Activated naive CD8-positive, alpha-beta T cell treated with anti-CD3 and anti-CD28 coated beads, Interleukin-2, amount 50 U/mL, for 24 hours (primary cell): ENCODE results near the gene TNPO1.
"Not testable (repeated sequence)": the region's sequence is repeated elsewhere in the genome, so short reads cannot be mapped to it uniquely, and the experiment has no call there.

Source experiments
- ATAC-seq: fragments of 150-1000 bp; cut with Tn5 transposase; one replicate; pipeline ENCODE4 v1.10.0; 2021
- DNase-seq: peaks from one replicate; pipeline ENCODE4 v3.0.0; 2021
- H3K27ac Mint-ChIP-seq: one replicate; pipeline ENCODE4 v1.8.0; 2021; ENCODE audit warnings: mild to moderate bottlenecking, mixed read lengths
- H3K27me3 Mint-ChIP-seq: one replicate; pipeline ENCODE4 v1.8.0; 2021; ENCODE audit warnings: mixed read lengths
- H3K36me3 Mint-ChIP-seq: one replicate; pipeline ENCODE4 v1.8.0; 2021; ENCODE audit warnings: low read depth, mixed read lengths
- H3K4me1 Mint-ChIP-seq: one replicate; pipeline ENCODE4 v1.8.0; 2021; ENCODE audit warnings: mixed read lengths
- H3K4me3 Mint-ChIP-seq: one replicate; pipeline ENCODE4 v1.8.0; 2021; ENCODE audit warnings: mild to moderate bottlenecking, moderate library complexity, mixed read lengths
- H3K9me3 Mint-ChIP-seq: one replicate; pipeline ENCODE4 v1.8.0; 2021; ENCODE audit warnings: mixed read lengths

TNPO1 gene

DNA sequence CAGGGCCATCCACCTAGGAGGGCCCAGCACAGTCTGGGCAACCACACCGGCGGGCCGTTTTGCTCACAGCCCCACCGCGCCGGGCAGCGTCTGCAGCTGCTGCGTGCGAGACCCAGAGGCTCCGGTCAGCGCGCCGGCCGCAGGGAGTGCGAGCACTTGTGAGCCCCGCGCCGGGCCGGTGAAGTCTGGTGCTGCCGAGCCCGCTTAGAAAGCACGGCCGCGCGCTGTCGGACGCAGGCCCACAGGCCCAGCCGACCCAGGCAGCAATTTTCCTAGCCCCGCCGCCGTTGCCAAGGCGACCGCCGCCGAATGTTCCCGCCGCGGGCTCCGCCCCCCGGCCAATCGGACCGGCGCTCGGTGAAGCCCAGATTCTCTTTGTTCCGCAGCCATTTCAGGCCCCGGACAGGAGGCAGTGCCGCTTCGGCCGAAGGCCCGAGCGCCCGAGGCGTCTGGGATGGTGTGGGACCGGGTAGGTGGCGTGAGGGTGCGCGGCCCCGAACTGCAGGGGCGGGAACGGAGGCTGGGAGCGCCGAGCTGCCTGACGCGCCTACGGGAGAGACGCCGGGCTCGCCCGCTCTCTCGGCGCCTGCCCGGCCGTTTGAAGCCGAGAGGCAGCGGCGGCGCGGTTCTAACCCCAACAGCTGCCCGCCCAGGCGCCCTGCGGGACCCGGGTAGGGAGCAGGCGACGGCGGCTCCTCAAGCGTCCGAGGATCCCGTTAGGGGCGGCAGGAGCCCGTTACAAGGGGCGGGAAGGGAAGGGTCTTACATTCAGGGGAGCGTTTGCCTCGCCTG lies at the start of gene TNPO1:
TNPO1 (plus strand) TSS at position 378 of the 792 bp plus-strand sequence; CDS start at position 455, 77 bp downstream.
- DNase-seq (peak; percentile 85), ATAC-seq (peak; percentile 89)
- no peaks in the 10 kb centered on the region for H3K36me3 Mint-ChIP-seq
- H3K4me1 Mint-ChIP-seq, result peaks cover 21% of the 10 kb centered on the region
- peak within 1 kb of the TSS; percentile 88 for H3K27ac Mint-ChIP-seq
- peak within 1 kb of the TSS; percentile 93 for H3K4me3 Mint-ChIP-seq
- H3K9me3 Mint-ChIP-seq, result no peaks in the 10 kb centered on the region
- H3K27me3 Mint-ChIP-seq, result peaks cover 18% of the 10 kb centered on the region

DNA sequence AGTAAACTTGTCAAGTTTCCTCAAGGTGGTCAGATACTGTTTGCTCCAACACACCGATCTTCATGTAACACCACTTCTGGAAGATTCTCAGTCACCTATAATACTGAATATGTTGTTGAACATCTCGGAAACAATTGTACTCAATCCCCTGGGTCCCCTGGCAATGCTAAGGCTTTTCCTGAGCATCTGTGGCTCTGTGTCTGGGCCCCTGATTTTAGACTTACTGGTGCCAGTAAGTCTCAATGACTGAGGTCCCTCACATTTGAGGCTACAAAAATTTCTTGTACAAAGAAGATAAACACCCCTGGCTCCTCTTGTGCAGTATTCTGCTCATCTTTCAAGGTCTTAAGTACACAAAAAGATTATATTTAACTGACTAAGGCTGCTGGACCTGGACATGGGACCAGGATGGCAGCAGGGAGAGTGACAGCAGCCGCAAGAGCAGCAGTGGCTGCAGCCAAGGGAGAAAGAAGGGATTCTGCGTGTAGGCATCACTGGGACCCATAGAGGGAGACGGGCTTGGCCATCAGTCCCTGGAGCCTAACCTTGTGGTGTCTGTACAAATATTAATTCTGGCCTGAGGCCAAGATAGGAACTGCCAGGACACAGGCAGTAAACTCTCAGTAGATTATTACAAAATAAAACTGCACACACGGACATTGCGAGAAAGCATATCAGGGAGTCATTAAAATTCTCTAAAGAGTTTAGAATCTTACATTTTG lies 49.0 kb upstream of the TNPO1 start:
- Mint-ChIP-seq H3K4me1 (no peaks in the 10 kb centered on the region), H3K9me3 (no peaks in the 10 kb centered on the region), H3K4me3 (no peak overlapping the region), H3K27ac (no peak overlapping the region), H3K36me3 (peaks cover 2% of the 10 kb centered on the region), H3K27me3 (peaks cover 6% of the 10 kb centered on the region)
- ATAC-seq, result no peak
- DNase-seq, result no peak

DNA sequence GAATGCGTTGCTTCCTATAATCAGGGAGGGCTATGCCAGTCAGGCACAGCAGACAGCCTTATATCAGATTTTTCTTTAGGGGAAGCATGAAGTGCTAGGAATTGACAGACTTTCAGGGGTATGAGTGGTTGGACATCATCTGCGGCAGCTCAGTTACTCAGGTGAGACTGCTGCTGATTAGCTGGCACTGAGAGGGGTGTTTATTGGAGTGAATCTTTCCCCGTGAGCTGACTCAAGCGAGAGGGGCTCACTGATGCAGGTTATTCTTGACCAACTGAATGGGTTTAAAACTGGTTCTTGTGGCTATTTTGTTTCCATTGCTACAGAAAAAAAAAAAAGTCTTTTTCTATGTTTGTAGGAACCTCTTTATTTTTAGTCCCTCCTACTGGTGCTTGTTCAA lies 46.2 kb upstream of the TNPO1 start:
- Mint-ChIP-seq H3K9me3 (no peaks in the 10 kb centered on the region), H3K27me3 (peaks cover 4% of the 10 kb centered on the region), H3K27ac (no peak overlapping the region), H3K4me1 (no peaks in the 10 kb centered on the region), H3K4me3 (no peak overlapping the region), H3K36me3 (peaks cover 2% of the 10 kb centered on the region)
- ATAC-seq (no peak), DNase-seq (no peak)

DNA sequence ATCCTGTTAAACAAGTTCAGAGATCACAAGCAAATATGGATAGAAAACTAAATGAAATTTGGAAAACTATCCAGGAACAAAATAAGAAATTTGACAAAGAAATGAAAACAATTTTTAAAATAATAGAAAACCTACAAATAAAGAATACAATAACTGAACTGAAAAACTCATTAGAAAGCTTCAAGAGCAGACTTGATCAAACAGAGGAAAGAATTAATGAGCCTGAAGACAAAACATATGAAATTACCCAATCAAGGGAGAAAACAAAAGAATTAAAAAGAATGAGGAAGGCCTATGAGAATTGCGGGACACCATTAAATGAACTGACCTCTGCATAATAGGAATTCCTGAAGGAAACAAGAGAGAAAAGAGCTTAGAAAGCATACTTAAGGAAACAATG lies 39.8 kb upstream of the TNPO1 start:
- peaks cover 5% of the 10 kb centered on the region for H3K36me3 Mint-ChIP-seq
- no peak for DNase-seq

DNA sequence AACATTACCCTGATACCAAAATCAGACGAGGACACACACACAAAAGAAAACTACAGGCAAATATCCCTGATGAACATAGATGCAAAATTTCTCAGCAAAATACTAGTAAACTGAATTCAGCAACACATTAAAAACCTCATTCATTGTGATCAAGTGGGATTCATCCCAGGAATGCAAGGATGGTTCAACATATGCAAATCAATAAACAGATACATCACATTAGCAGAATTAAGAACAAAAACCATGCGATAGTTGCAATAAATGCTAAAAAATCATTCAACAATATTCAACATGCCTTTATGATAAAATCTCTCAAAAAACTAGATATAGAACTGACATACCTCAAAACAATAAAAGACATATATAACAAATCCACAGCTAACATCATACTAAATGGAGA lies 36.9 kb upstream of the TNPO1 start:
- H3K9me3 Mint-ChIP-seq, result peaks cover 46% of the 10 kb centered on the region
- DNase-seq (no peak), ATAC-seq (no peak)
- H3K4me3 Mint-ChIP-seq, result no peak overlapping the region
- H3K27me3 Mint-ChIP-seq, result peaks cover 23% of the 10 kb centered on the region
- peaks cover 5% of the 10 kb centered on the region for H3K36me3 Mint-ChIP-seq
- no peaks in the 10 kb centered on the region for H3K4me1 Mint-ChIP-seq
- no peak overlapping the region for H3K27ac Mint-ChIP-seq

More for the DNA sequence above, 39.8 kb upstream of the TNPO1 start:
- Mint-ChIP-seq H3K9me3 (peaks cover 46% of the 10 kb centered on the region), H3K27me3 (peaks cover 23% of the 10 kb centered on the region), H3K27ac (no peak overlapping the region), H3K4me1 (no peaks in the 10 kb centered on the region), H3K4me3 (no peak overlapping the region)
- ATAC-seq, result no peak

DNA sequence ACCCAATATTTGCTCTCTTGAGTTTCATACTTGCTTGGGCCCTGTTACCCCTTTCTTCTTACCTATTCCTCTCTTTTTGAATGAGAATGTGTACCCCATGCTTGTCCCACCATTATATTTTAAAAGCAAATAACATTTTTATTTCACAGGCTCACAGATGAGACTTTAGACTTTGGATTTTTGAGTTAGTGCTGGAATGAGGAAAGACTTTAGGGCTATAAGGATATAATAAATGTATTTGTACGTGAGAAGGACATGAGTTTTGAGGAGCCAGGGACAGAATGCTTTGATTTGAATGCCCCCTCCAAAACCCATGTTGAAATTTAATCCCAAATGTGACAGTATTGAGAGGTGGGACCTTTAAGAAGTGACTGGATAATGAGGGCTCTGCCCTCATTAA lies 33.1 kb upstream of the TNPO1 start:
- Mint-ChIP-seq H3K4me3 (no peak overlapping the region), H3K4me1 (no peaks in the 10 kb centered on the region), H3K27me3 (peaks cover 4% of the 10 kb centered on the region), H3K36me3 (no peaks in the 10 kb centered on the region), H3K9me3 (peaks cover 19% of the 10 kb centered on the region), H3K27ac (no peak overlapping the region)
- ATAC-seq, result no peak
- DNase-seq, result no peak

DNA sequence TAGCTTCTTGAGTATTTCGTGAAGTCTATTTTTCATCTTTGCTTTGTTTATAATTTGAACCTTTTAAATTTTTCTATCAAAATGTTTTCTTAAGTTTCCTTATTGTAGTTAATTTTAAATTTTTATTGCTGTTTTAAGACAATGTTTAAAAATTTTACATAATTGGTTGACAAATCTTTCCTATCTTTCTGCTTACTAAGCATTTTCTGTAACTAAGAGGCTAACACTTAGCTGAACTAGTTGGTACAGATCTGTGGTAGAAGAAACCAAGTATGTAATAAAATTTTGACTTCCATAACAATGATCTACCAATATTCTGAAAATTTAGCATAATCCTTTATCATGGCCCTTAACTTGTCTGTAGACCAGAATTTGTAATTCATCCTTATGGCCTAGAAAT lies 32.3 kb upstream of the TNPO1 start:
- Mint-ChIP-seq H3K4me3 (no peak overlapping the region), H3K27me3 (peaks cover 5% of the 10 kb centered on the region), H3K27ac (no peak overlapping the region), H3K4me1 (no peaks in the 10 kb centered on the region), H3K36me3 (no peaks in the 10 kb centered on the region), H3K9me3 (peaks cover 12% of the 10 kb centered on the region)
- no peak for DNase-seq
- ATAC-seq, result no peak

DNA sequence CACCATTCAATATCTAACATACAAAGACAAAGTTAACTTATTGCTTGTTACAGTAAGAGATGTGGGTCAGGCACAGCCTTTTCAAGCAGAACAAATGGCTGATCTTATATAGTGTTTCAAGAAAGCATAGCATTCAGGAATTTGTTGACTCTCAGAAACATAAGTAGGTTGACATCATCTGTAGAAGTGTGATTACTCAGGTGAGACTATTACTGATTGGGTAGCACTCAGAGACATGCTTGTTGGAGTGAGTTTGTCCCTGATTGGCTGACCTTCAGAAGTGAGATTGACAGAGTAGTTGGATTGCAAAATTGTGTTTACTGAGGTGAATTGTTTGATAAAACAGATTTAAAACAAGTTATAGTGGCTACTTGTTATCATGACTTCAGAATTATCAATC lies 30.7 kb upstream of the TNPO1 start:
- H3K27me3 Mint-ChIP-seq, result peaks cover 3% of the 10 kb centered on the region
- no peak overlapping the region for H3K27ac Mint-ChIP-seq
- no peaks in the 10 kb centered on the region for H3K4me1 Mint-ChIP-seq
- no peaks in the 10 kb centered on the region for H3K36me3 Mint-ChIP-seq
- no peak for ATAC-seq
- no peak overlapping the region for H3K4me3 Mint-ChIP-seq
- no peak for DNase-seq
- no peaks in the 10 kb centered on the region for H3K9me3 Mint-ChIP-seq

DNA sequence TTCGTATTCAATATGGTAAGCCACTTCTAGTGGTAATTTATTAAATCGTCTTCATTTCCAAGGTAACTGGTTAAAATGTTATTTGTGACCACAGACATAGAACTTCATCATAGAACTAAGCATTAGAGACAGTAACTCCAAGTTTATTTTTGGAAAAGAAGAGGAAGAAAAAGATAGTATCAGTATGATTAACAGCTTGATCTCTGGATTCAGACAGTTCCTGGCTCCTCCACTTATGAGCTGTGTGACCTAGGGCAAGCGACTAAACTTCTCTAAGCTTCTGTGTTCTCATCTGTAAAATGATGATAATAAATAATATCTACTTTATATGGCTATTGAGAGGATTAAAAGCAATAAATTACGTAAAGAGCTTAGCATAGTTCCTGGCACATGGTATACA lies 29.8 kb upstream of the TNPO1 start:
- H3K4me3 Mint-ChIP-seq, result no peak overlapping the region
- no peak overlapping the region for H3K27ac Mint-ChIP-seq
- DNase-seq, result no peak
- no peaks in the 10 kb centered on the region for H3K36me3 Mint-ChIP-seq
- H3K27me3 Mint-ChIP-seq, result peaks cover 4% of the 10 kb centered on the region
- no peaks in the 10 kb centered on the region for H3K4me1 Mint-ChIP-seq
- H3K9me3 Mint-ChIP-seq, result no peaks in the 10 kb centered on the region
- ATAC-seq, result no peak

DNA sequence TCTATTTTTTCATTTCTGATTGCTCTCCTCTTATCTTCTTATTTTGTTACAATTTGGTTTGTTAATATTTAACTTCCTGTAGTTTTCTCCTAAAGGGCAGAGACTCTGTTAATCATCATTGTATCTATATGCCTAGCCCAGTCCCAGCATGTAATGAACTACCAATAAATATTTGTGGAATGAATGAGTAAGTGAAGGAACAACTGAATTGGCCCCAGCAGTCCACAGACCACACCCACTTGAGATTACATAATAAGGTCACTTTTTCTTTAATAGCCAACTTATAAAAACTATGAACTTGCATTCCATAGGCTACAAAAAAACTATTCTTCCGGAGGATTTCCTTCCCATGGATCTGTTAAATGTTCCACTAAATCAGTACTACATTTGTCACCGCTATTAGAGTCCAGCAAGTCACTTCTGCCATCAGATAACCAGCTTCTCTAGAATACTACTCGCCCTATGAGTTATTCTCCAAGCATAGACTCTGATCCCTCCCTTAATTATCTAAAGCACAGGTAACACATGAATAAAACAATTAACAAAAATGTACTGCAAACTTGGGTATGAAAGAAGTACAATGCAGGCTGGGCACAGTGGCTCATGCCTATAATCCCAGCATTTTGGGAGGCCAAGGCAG lies 27.5 kb upstream of the TNPO1 start:
- Mint-ChIP-seq H3K36me3 (no peaks in the 10 kb centered on the region), H3K4me3 (no peak overlapping the region), H3K27me3 (peaks cover 9% of the 10 kb centered on the region), H3K27ac (no peak overlapping the region), H3K4me1 (no peaks in the 10 kb centered on the region), H3K9me3 (no peaks in the 10 kb centered on the region)
- DNase-seq, result no peak
- no peak for ATAC-seq

DNA sequence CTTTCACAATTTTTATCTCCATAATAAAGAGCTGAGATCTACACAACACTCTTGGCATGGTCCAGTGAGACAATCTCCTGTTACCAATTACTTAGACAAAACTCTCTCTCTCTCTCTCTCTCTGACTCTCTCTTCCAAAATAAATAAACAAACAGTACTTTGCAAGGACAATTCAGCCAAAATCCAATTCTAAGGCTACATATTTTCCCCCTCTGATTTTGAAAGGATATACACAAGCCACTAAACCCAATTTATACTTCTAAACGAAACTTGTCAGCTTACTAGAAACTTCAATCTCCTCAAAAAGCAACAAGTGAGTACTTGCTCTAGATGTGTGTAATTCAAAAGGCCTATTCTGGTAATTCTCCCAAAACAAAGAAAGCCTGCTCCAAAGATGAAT lies 26.3 kb upstream of the TNPO1 start:
- Mint-ChIP-seq H3K9me3 (no peaks in the 10 kb centered on the region), H3K27ac (no peak overlapping the region), H3K4me1 (no peaks in the 10 kb centered on the region), H3K27me3 (peaks cover 12% of the 10 kb centered on the region), H3K36me3 (no peaks in the 10 kb centered on the region), H3K4me3 (no peak overlapping the region)
- ATAC-seq (no peak), DNase-seq (no peak)

DNA sequence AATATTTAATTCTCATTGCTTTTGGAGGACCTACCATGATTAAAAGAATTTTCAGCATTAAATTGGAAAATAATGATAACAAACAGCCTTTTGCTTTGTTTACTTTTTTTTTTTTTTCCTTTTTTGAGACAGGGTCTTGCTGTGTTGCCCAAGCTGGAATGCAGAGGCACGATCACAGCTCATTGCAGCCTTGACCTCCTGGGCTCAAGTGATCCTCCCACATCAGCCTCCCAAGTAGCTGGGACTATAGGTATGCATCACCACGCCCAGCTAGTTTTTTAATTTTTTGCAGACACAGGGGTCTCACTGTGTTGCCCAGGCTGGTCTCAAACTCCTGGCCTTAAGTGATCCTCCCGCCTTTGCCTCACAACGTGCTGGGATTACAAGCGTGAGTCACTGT lies 23.8 kb upstream of the TNPO1 start:
- H3K27ac Mint-ChIP-seq, H3K9me3 Mint-ChIP-seq, H3K36me3 Mint-ChIP-seq, DNase-seq, H3K4me3 Mint-ChIP-seq, H3K4me1 Mint-ChIP-seq, ATAC-seq: not testable (repeated sequence)
- H3K27me3 Mint-ChIP-seq, result peaks cover 14% of the 10 kb centered on the region

DNA sequence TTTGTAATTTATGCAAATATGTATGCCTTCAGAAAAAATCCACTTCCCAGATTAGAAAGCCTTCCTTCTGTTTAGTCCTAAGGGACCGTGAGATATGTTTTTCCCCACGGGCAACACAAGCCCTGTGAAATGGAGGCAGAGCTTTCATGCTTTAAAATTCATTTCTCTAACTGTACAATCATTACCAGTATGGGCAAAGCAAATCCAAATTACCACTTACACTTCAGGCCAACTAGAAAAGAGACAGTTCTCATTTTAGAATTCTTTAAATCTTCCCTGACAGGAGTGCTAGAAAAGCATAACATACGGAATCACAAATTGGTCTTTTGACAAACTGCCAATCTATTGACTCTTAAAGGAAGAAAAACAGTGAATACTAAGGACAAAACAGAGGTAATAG lies 20.5 kb upstream of the TNPO1 start:
- Mint-ChIP-seq H3K9me3 (no peaks in the 10 kb centered on the region), H3K36me3 (no peaks in the 10 kb centered on the region), H3K4me3 (no peak overlapping the region), H3K27ac (no peak overlapping the region), H3K4me1 (no peaks in the 10 kb centered on the region), H3K27me3 (peaks cover 21% of the 10 kb centered on the region)
- ATAC-seq (no peak), DNase-seq (no peak)

DNA sequence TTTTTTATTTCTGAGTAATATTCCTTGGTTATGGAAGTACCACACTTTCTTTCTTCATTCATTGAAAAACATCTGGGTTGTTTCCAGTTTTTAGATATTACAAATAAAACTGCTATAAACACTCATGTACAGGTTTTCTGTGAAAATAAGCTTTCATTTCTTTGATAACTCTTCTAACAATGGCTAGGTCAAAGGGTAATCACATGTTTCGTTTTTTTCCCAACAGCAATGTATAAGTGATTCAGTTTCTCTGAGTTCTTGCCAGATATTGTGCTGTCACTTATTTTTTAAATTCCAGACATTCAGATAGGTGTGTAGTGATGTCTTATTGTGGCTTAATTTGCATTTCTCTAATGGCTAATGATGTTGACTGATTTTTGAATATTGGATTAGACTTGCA lies 16.7 kb upstream of the TNPO1 start:
- no peaks in the 10 kb centered on the region for H3K36me3 Mint-ChIP-seq
- H3K27ac Mint-ChIP-seq, result no peak overlapping the region
- H3K27me3 Mint-ChIP-seq, result peaks cover 21% of the 10 kb centered on the region
- no peaks in the 10 kb centered on the region for H3K4me1 Mint-ChIP-seq
- DNase-seq (no peak), ATAC-seq (no peak)
- peaks cover 6% of the 10 kb centered on the region for H3K9me3 Mint-ChIP-seq
- no peak overlapping the region for H3K4me3 Mint-ChIP-seq

DNA sequence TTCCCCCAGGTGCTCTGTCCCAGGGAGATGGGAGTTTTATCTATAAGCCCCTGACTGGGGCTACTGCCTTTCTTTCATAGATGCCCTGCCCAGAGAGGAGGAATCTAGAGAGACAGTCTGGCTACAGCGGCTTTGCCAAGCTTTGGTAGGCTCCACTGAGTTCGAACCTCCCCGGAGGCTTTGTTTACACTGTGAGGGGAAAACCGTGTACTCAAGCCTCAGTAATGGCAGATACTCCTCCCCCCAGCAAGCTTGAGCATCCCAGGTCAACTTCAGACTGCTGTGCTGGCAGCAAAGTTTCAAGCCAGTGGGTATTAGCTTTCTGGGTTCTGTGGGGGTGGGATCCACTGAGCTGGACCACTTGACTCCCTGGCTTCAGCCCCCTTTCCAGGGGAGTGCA lies 7.8 kb upstream of the TNPO1 start:
- H3K4me3 Mint-ChIP-seq, H3K27ac Mint-ChIP-seq, H3K4me1 Mint-ChIP-seq, ATAC-seq, DNase-seq, H3K36me3 Mint-ChIP-seq: not testable (repeated sequence)
- Mint-ChIP-seq H3K9me3 (peaks cover 21% of the 10 kb centered on the region), H3K27me3 (peaks cover 43% of the 10 kb centered on the region)
